Duodenal mucosa (tissue), 2 donors: ENCODE measurements around the gene ARNT2.
"Not testable (repeated sequence)": the region's sequence is repeated elsewhere in the genome, so short reads cannot be mapped to it uniquely, and the experiment has no call there.

Experiments
- H3K27ac ChIP-seq: one replicate; pipeline ENCODE4 v1.7.0; 2013; ENCODE audit warnings: low read depth, low read length
- H3K27me3 ChIP-seq, 2 donors: one replicate each; pipeline ENCODE4 v1.7.0; 2013; ENCODE audit warnings: low read length in 2 of 2, control low read depth in 1 of 2; ENCODE audit not compliant: insufficient read depth in 2 of 2, control insufficient read depth in 1 of 2
- H3K36me3 ChIP-seq, 2 donors: one replicate each; pipeline ENCODE4 v1.7.0; 2013; ENCODE audit warnings: low read length in 2 of 2, control low read depth in 1 of 2; ENCODE audit not compliant: insufficient read depth in 2 of 2, control insufficient read depth in 1 of 2
- H3K4me1 ChIP-seq, 2 donors: one replicate each; pipeline ENCODE4 v1.7.0; 2013; ENCODE audit warnings: low read length in 2 of 2, control low read depth in 1 of 2; ENCODE audit not compliant: insufficient read depth in 2 of 2, control insufficient read depth in 1 of 2
- H3K4me3 ChIP-seq, 2 donors: one replicate each; pipeline ENCODE4 v1.7.0; 2013; ENCODE audit warnings: low read length in 2 of 2, low read depth in 1 of 2
- H3K9ac ChIP-seq, 2 donors: one replicate each; pipeline ENCODE4 v1.7.0; 2013; ENCODE audit warnings: low read length in 2 of 2, low read depth in 1 of 2
- H3K9me3 ChIP-seq, 2 donors: one replicate each; pipeline ENCODE4 v1.7.0; 2013; ENCODE audit warnings: low read length in 2 of 2, control low read depth in 1 of 2; ENCODE audit not compliant: control insufficient read depth in 1 of 2

ARNT2 gene

DNA sequence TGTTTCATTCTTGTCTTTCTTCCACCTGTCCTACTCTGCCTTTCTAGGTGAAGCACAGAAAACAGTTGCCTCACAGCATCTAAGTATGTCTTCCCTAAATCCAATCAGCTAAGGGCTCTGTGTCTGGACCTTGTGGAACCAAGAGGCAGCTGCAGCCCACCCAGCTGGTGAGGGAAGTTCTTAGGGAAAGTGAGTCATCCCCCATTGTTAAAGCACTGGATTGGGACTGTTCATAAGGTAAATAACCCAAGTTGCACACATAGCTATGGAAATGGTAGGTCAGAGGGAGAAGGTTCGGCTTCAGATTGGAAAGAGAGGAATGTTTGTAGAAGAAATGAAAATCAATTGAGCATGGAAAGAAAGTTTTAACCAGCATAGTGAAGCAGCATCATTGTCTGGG, 18.0 kb upstream of the ARNT2 start:
- H3K9ac ChIP-seq = no peak overlapping the region
- no peaks in the 10 kb centered on the region for H3K4me1 ChIP-seq
- peaks cover 0 to 5% of the 10 kb centered on the region in 2 donors for H3K27me3 ChIP-seq
- H3K36me3 ChIP-seq = no peaks in the 10 kb centered on the region
- no peaks in the 10 kb centered on the region for H3K9me3 ChIP-seq
- H3K4me3 ChIP-seq = no peak overlapping the region
- H3K27ac ChIP-seq = no peak overlapping the region

DNA sequence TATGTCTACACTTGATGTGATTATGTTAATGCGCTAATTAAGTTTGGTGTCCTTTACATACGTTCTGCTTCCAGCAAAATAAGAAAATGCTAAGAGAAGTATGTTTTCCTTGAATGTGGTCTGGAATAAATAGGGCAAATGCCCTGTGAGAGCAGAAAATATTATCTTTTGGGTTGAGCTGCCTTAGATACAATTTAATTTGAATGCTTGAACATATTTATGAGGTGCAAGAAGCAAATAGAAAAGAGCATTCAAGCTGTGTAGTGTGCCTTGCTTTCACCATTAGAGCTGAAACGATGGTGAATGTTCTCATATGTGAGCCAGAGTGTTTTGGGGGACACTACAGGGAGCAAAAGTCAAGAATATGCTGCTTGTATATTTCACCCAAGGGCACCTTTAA, 15.9 kb upstream of the ARNT2 start:
- H3K4me3 ChIP-seq = no peak overlapping the region
- H3K9ac ChIP-seq = no peak overlapping the region
- no peaks in the 10 kb centered on the region for H3K9me3 ChIP-seq
- peaks cover 0 to 5% of the 10 kb centered on the region in 2 donors for H3K27me3 ChIP-seq
- H3K27ac ChIP-seq = no peak overlapping the region
- H3K4me1 ChIP-seq = no peaks in the 10 kb centered on the region
- no peaks in the 10 kb centered on the region for H3K36me3 ChIP-seq

DNA sequence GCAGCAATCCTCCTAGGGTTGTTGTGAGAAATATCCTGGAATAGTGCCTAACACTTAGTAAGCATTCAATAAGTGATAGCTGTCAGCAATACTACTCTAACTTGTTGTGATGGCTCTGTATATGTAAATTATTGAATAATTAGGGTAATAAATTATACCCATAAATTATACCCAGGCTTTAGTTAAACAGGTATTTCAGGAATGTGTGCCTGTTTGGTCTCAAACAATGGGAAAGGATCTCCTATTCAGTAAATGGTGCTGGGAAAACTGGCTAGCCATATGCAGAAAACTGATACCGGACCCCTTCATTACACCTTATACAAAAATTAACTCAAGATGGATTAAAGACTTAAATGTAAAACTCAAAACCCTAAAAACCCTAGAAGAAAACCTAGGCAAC, 14.8 kb upstream of the ARNT2 start:
- Histone ChIP-seq H3K9ac (no peak overlapping the region), H3K4me1 (no peaks in the 10 kb centered on the region), H3K27ac (no peak overlapping the region), H3K36me3 (no peaks in the 10 kb centered on the region), H3K27me3 (peaks cover 0 to 5% of the 10 kb centered on the region in 2 donors), H3K4me3 (no peak overlapping the region), H3K9me3 (no peaks in the 10 kb centered on the region)

DNA sequence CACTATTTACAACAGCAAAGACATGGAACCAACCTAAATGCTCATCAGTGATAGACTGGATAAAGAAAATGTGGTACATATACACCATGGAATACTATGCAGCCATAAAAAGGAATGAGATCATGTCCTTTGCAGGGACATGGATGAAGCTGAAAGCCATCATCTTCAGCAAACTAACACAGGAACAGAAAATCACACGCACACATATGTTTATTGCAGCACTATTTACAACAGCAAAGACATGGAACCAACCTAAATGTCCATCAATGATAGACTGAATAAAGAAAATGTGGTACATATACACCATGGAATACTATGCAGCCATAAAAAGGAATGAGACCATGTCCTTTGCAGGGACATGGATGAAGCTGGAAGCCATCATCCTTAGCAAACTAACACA, 13.2 kb upstream of the ARNT2 start:
- not testable (repeated sequence) for H3K9me3 ChIP-seq, H3K4me1 ChIP-seq, H3K27ac ChIP-seq, H3K36me3 ChIP-seq, H3K27me3 ChIP-seq, H3K4me3 ChIP-seq, H3K9ac ChIP-seq

GRCh38 chr15:80395616-80396015, 8.6 kb upstream of the ARNT2 start:
- no peaks in the 10 kb centered on the region for H3K4me1 ChIP-seq
- H3K9me3 ChIP-seq = no peaks in the 10 kb centered on the region
- peaks cover 0 to 9% of the 10 kb centered on the region in 2 donors for H3K27me3 ChIP-seq
- no peak overlapping the region for H3K27ac ChIP-seq
- H3K36me3 ChIP-seq = no peaks in the 10 kb centered on the region
- H3K9ac ChIP-seq = no peak overlapping the region
- no peak overlapping the region for H3K4me3 ChIP-seq

GRCh38 chr15:80396096-80396495, 8.1 kb upstream of the ARNT2 start:
- no peak overlapping the region for H3K9ac ChIP-seq

DNA sequence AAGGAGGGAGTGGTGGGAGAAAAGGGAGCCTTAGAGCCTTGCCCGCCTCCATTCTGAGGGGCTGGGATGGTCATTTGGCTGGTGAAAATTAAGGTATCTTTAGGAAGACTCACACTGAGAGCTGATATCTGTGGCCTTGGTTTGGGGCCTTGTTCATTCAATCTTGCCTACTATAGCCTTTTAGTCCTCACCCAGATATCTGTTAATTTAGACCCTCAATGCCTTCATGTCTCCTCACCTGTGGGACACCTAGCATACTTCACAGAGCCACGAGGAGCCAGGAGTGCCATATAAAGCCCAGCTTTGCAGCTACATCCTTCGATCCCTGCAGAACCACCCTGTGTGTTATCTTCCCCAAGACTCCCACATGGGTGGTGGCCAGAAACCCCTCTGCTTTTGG, 4.7 kb upstream of the ARNT2 start:
- no peaks in the 10 kb centered on the region for H3K9me3 ChIP-seq
- no peaks in the 10 kb centered on the region for H3K36me3 ChIP-seq
- H3K27ac ChIP-seq = no peak overlapping the region
- H3K4me3 ChIP-seq = no peak overlapping the region
- no peak overlapping the region for H3K9ac ChIP-seq
- no peaks in the 10 kb centered on the region for H3K4me1 ChIP-seq
- peaks cover 5 to 17% of the 10 kb centered on the region in 2 donors for H3K27me3 ChIP-seq

More at GRCh38 chr15:80396096-80396495, 8.1 kb upstream of the ARNT2 start:
- no peak overlapping the region for H3K27ac ChIP-seq
- no peaks in the 10 kb centered on the region for H3K9me3 ChIP-seq
- H3K36me3 ChIP-seq = no peaks in the 10 kb centered on the region
- peaks cover 0 to 9% of the 10 kb centered on the region in 2 donors for H3K27me3 ChIP-seq
- H3K4me1 ChIP-seq = no peaks in the 10 kb centered on the region
- H3K4me3 ChIP-seq = no peak overlapping the region

DNA sequence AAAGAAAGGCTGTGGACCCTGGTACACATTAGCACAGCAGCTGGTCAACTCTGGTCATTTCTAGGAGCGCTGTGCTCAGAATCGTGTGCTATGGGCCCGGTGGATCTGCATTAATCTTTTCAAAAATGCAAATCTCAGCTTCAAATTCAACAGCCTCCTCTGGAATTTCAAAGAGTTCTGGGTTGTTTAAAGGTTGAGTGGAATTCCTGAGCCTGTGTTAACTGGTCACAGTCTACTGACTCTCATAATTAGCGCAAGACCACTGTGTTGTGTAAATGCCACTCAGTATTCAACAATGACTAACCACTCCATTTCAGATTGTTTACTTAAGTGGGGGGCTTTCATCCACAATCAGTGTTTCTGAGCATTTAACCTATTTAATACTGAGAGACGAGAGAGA, 2.7 kb upstream of the ARNT2 start:
- Histone ChIP-seq H3K27me3 (peaks cover 23 to 31% of the 10 kb centered on the region in 2 donors), H3K27ac (no peak overlapping the region), H3K9me3 (no peaks in the 10 kb centered on the region), H3K9ac (no peak overlapping the region), H3K4me1 (peaks cover 2 to 6% of the 10 kb centered on the region in 2 donors), H3K36me3 (no peaks in the 10 kb centered on the region), H3K4me3 (no peak overlapping the region)

GRCh38 chr15:80402339-80402738, 1.8 kb upstream of the ARNT2 start:
- H3K9me3 ChIP-seq = no peaks in the 10 kb centered on the region
- H3K4me3 ChIP-seq = no peak overlapping the region
- H3K4me1 ChIP-seq = peaks cover 2 to 6% of the 10 kb centered on the region in 2 donors
- H3K27me3 ChIP-seq = peaks cover 28 to 30% of the 10 kb centered on the region in 2 donors
- H3K27ac ChIP-seq = no peak overlapping the region
- H3K36me3 ChIP-seq = no peaks in the 10 kb centered on the region
- no peak overlapping the region for H3K9ac ChIP-seq

GRCh38 chr15:80403712-80404056, 498 bp upstream of the ARNT2 start:
- no peak overlapping the region for H3K9ac ChIP-seq
- H3K27me3 ChIP-seq = peaks cover 26 to 28% of the 10 kb centered on the region in 2 donors
- peak overlapping the region in 1 of 2 donors; percentile 21 for H3K4me3 ChIP-seq
- peaks cover 2 to 6% of the 10 kb centered on the region in 2 donors for H3K4me1 ChIP-seq
- no peaks in the 10 kb centered on the region for H3K36me3 ChIP-seq
- peak overlapping the region; percentile 55 for H3K27ac ChIP-seq
- no peaks in the 10 kb centered on the region for H3K9me3 ChIP-seq
